Bronchial epithelial cell (primary cell): ENCODE results near the gene NCOA6. TPM values are rescaled to one million over a fixed set of nuclear protein-coding genes. Genes with fewer than 3 reads are reported as not detected.

Experiments used
- DNase-seq: peaks from one replicate; pipeline ENCODE4 v3.0.0-alpha.2; 2010; ENCODE audit warnings: low read depth
- FAIRE-seq: peaks from 2 replicates; lab custom pipeline; 2011; peaks lifted over from hg19 to GRCh38; lab: Jason Lieb, UNC
- H3K27me3 ChIP-seq: 2 replicates; pipeline ENCODE4 v1.5.1; 2011; ENCODE audit warnings: low read length; ENCODE audit not compliant: control insufficient read depth, insufficient read depth
- H3K36me3 ChIP-seq: 2 replicates; pipeline ENCODE4 v1.5.1; 2011; ENCODE audit warnings: low read length; ENCODE audit not compliant: control insufficient read depth, insufficient read depth
- H3K4me3 ChIP-seq: 2 replicates; pipeline ENCODE4 v1.5.1; 2011; ENCODE audit warnings: mild to moderate bottlenecking, low read depth, low read length, control low read depth
- total RNA-seq: library from RNA; depleted of rRNA; stranded (reverse); fragments of >200 nt; gene quantifications from 2 replicates; pipeline ENCODE4 v1.2.1, GENCODE V29; 2014
- TF ChIP-seq, protein P1 (sequence below): IDR thresholded peaks from 2 replicates; pipeline ENCODE4 v1.5.1; 2011; ENCODE audit warnings: mild to moderate bottlenecking, moderate library complexity, low read length, control low read depth, inconsistent platforms; ENCODE audit not compliant: insufficient read depth, severe bottlenecking

Gene NCOA6
- total RNA-seq, 1 donor from 2014 or later = 5.5 TPM

DNA sequence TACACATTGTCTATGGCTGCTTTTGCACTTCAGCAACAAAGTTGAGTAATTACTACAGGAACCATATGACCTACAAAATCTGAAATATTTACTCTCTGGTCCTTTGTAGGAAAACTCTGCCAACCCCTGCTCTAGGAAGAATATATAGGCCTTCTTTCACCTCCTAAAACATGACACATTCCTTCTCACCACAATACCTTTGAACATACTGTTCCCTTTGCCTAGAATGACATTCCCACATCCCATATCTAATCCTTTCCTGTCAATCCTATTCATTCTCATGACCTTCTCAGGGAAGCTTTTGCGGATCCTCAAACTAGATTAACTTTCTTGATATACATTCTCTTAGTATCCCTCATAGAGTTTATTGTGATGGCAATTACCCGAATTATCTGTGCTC is 18.0 kb upstream of the NCOA6 start:
- TF ChIP-seq, protein P1, sequence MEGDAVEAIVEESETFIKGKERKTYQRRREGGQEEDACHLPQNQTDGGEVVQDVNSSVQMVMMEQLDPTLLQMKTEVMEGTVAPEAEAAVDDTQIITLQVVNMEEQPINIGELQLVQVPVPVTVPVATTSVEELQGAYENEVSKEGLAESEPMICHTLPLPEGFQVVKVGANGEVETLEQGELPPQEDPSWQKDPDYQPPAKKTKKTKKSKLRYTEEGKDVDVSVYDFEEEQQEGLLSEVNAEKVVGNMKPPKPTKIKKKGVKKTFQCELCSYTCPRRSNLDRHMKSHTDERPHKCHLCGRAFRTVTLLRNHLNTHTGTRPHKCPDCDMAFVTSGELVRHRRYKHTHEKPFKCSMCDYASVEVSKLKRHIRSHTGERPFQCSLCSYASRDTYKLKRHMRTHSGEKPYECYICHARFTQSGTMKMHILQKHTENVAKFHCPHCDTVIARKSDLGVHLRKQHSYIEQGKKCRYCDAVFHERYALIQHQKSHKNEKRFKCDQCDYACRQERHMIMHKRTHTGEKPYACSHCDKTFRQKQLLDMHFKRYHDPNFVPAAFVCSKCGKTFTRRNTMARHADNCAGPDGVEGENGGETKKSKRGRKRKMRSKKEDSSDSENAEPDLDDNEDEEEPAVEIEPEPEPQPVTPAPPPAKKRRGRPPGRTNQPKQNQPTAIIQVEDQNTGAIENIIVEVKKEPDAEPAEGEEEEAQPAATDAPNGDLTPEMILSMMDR = no peak
- Histone ChIP-seq H3K4me3 (no peak overlapping the region), H3K36me3 (no peaks in the 10 kb centered on the region), H3K27me3 (peaks cover 1% of the 10 kb centered on the region)
- DNase-seq (no peak), FAIRE-seq (no peak)

DNA sequence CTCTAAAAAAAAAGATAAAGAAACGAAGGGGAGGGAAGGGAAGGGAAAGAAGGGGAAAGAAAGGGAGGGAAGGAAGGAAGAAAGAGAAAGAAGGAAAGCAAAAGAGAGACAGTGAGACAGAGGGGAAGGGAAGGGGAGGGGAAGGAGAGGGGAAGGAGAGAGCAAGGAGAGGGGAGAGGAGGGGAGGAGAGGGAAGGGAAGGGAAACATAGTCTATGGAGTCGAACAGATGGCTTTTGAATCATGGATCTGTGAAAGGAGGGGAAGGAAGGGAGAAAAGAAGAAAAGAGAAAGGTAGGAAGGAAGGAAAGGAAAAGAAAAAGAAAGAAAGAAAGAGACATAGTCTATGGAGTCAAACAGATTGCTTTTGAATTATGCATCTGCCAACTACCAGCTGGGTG is 16.7 kb upstream of the NCOA6 start:
- FAIRE-seq = no peak
- DNase-seq = no peak
- TF ChIP-seq, protein P1 = no peak
- Histone ChIP-seq H3K4me3 (no peak overlapping the region), H3K27me3 (peaks cover 1% of the 10 kb centered on the region), H3K36me3 (no peaks in the 10 kb centered on the region)

DNA sequence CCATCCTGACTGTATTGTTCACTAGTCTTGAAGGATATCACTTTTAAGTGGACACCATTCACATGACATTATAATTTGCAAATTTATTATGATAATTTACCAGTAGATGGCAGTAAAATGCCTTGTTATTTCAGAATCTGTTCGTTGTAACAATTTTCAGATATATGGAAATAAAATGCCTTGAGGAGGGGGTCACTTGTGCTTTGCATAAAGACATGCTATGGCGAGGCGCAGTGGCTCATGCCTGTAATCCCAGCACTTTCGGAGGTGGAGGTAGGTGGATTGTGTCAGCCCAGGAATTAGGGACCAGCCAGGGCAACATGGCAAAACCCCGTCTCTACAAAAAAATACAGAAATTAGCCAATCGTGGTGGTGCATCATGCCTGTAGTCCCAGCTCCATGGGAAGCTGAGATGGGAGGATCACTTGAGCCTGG is 9.0 kb upstream of the NCOA6 start:
- H3K27me3 ChIP-seq = peaks cover 6% of the 10 kb centered on the region
- no peak overlapping the region for H3K4me3 ChIP-seq
- peak; percentile 54 for DNase-seq
- no peaks in the 10 kb centered on the region for H3K36me3 ChIP-seq
- TF ChIP-seq, protein P1 = peak; percentile 14
- no peak for FAIRE-seq

DNA sequence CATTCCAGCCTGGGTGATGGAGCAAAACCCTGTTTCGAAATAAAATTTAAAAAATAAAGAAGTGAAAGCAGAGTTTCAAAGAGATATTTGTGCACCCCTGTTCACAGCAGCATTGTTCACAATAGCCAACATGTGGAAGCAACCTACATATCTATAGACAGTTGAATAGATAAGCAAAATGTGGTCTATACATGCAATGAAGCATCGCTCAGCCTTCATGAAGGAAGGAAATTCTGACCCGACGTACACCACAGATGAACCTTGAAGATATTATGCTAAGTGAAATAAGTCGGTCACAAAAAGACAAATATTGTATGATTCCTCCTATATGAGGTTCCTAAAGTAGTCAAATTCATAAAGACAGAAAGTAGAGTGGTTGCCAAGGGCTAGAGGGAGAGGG is 6.5 kb upstream of the NCOA6 start:
- Histone ChIP-seq H3K4me3 (no peak overlapping the region), H3K27me3 (peaks cover 6% of the 10 kb centered on the region), H3K36me3 (no peaks in the 10 kb centered on the region)
- FAIRE-seq (no peak), DNase-seq (no peak)
- TF ChIP-seq, protein P1 = no peak

DNA sequence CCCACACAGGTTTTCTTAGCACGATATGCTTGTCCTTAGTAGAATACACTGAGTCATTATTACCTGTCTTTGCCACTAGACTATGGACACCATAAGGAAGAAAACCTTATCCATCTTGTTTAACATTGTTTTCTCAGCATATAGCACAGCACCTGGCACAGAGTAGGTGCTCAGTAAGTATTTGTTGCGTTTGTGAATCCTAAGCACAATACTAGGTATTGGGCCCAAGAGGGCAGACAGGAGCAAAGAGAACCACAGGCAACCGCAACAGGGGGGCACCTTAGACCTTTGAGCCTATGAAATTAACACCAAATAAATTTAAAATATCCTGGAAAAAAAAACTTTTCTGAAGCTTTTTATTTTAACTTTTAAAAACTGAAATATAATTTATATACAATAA is 3.7 kb upstream of the NCOA6 start:
- no peak overlapping the region for H3K4me3 ChIP-seq
- no peaks in the 10 kb centered on the region for H3K36me3 ChIP-seq
- H3K27me3 ChIP-seq = peaks cover 6% of the 10 kb centered on the region
- DNase-seq = no peak
- TF ChIP-seq, protein P1 = no peak
- FAIRE-seq = no peak
